K562 (cell line): ENCODE measurements around the gene DNAAF2. TPM values are rescaled to one million over a fixed set of nuclear protein-coding genes. Genes with fewer than 3 reads are reported as not detected.

ENCODE experiments used
- ATAC-seq: fragments of 200-7000 bp; cut with Tn5 transposase; 3 replicates; pipeline ENCODE4 v1.9.1; 2020; ENCODE audit warnings: moderate library complexity
- BruUV-seq: library from RNA; stranded (reverse); fragments of 400-500 nt; replicated peaks from 2 replicates; lab custom pipeline; 2021; lab: Mats Ljungman, UMichigan
- CTCF ChIA-PET: fragments of 300-600 bp; formaldehyde crosslinking; extraction: SDS; loops from one replicate; lab custom pipeline; 2021; ENCODE audit warnings: low intra/inter-chr PET ratio; lab: Yijun Ruan, JAX
- POLR2A ChIA-PET: fragments of 300-600, 350-650 bp; sonication (Branson Sonifier 250); formaldehyde crosslinking; extraction: SDS; loops from one replicate; lab custom pipeline; 2021; ENCODE audit warnings: antibody characterized with exemption, inconsistent platforms; lab: Yijun Ruan, JAX
- DNase-seq, 4 experiments: peaks; one replicate each; pipeline versions ENCODE4 v3.0.0 to v3.0.0-alpha.2; 2011 to 2018; ENCODE audit warnings: low spot score in 3 of 4, mixed read lengths in 3 of 4; ENCODE audit errors: extremely low read depth in 1 of 4
- FAIRE-seq: peaks from 2 replicates; lab custom pipeline; 2011; peaks lifted over from hg19 to GRCh38; lab: Jason Lieb, UNC
- H2AFZ ChIP-seq: 2 replicates; pipeline ENCODE4 v1.6.0; 2011; ENCODE audit warnings: low read depth, low read length, control low read depth, inconsistent platforms
- H3K27ac ChIP-seq: fragments of 200-600 bp; 3 replicates; pipeline ENCODE4 v1.8.0; 2011; ENCODE audit warnings: low read depth, mild to moderate bottlenecking, control low read depth, inconsistent platforms, low read length, moderate library complexity, mixed read lengths; ENCODE audit errors: extremely low read depth
- H3K27me3 ChIP-seq, 2 experiments: fragments of 300-600 bp in 1 of 2; 2 replicates in 1 of 2; 3 replicates in 1 of 2; pipeline versions ENCODE4 v1.6.0 to v1.8.0; 2011; ENCODE audit warnings: inconsistent platforms in 2 of 2, low read length in 2 of 2, mild to moderate bottlenecking in 1 of 2, mixed read lengths in 1 of 2, moderate library complexity in 1 of 2; ENCODE audit not compliant: control insufficient read depth in 2 of 2, insufficient read depth in 2 of 2
- H3K36me3 ChIP-seq: fragments of 300-600 bp; 3 replicates; pipeline ENCODE4 v1.8.0; 2011; ENCODE audit warnings: mild to moderate bottlenecking, low read length, inconsistent platforms; ENCODE audit not compliant: control insufficient read depth, insufficient read depth
- H3K4me1 ChIP-seq, 2 experiments: fragments of 200-600 bp in 1 of 2; replicated peaks in 1 of 2; 2 replicates in 1 of 2; 3 replicates in 1 of 2; pipeline versions ENCODE4 v1.5.1 to v1.8.0; 2011; ENCODE audit warnings: inconsistent platforms in 2 of 2, low read length in 2 of 2, mild to moderate bottlenecking in 1 of 2, mixed read lengths in 1 of 2, moderate library complexity in 1 of 2; ENCODE audit not compliant: control insufficient read depth in 2 of 2, insufficient read depth in 2 of 2
- H3K4me2 ChIP-seq: 2 replicates; pipeline ENCODE4 v1.6.1; 2011; ENCODE audit warnings: low read length, control low read depth, inconsistent platforms, mixed read lengths; ENCODE audit not compliant: insufficient read depth
- H3K4me3 ChIP-seq: fragments of 200-600 bp; sonication (generic), shearing (Covaris generic); 2 replicates; pipeline ENCODE4 v1.5.1; 2016; ENCODE audit warnings: control low read depth, inconsistent platforms
- H3K79me2 ChIP-seq: fragments of 200-600 bp; 3 replicates; pipeline ENCODE4 v1.8.0; 2011; ENCODE audit warnings: low read length, inconsistent platforms; ENCODE audit not compliant: control insufficient read depth, insufficient read depth
- H3K9ac ChIP-seq, 2 experiments: 2 replicates each; pipeline versions ENCODE4 v1.6.0 to v1.6.1; 2011; ENCODE audit warnings: low read depth in 2 of 2, low read length in 2 of 2, control low read depth in 1 of 2, inconsistent platforms in 1 of 2, mild to moderate bottlenecking in 1 of 2, mixed read lengths in 1 of 2; ENCODE audit not compliant: insufficient read depth in 1 of 2
- H3K9me1 ChIP-seq: one replicate; pipeline ENCODE4 v1.6.0; 2011; ENCODE audit warnings: inconsistent platforms, mild to moderate bottlenecking, low read length, moderate library complexity; ENCODE audit not compliant: control insufficient read depth, insufficient read depth
- H3K9me3 ChIP-seq: replicated peaks from 2 replicates; pipeline ENCODE4 v1.5.1; 2011; ENCODE audit warnings: low read depth, low read length, inconsistent platforms; ENCODE audit not compliant: control insufficient read depth, insufficient read depth
- H4K20me1 ChIP-seq: replicated peaks from 2 replicates; pipeline ENCODE4 v1.6.1; 2011; ENCODE audit warnings: low read length, inconsistent platforms, mixed read lengths; ENCODE audit not compliant: control insufficient read depth, insufficient read depth
- E2F6 ChIP-seq, 2 experiments: IDR thresholded peaks; 2 replicates each; pipeline ENCODE4 v1.6.1; 2011; ENCODE audit warnings: borderline replicate concordance in 1 of 2, control low read depth in 1 of 2, low read depth in 1 of 2, low read length in 1 of 2, mild to moderate bottlenecking in 1 of 2, mixed read lengths in 1 of 2, moderate library complexity in 1 of 2; ENCODE audit not compliant: insufficient read depth in 1 of 2, insufficient read length in 1 of 2, poor library complexity in 1 of 2, severe bottlenecking in 1 of 2; ENCODE audit errors: extremely low read depth in 1 of 2
- ETV5 ChIP-seq: sonication (generic); formaldehyde crosslinking; IDR thresholded peaks from 2 replicates; pipeline ENCODE4 v1.4.0; 2020; ENCODE audit warnings: low read depth, mild to moderate bottlenecking, missing genetic modification reagents
- FUS ChIP-seq: fragments of 200-400 bp; formaldehyde crosslinking; optimal IDR thresholded peaks from 2 replicates; pipeline ENCODE3; 2017; ENCODE audit warnings: low read depth, low read length
- HMGXB4 ChIP-seq: sonication (generic); formaldehyde crosslinking; IDR thresholded peaks from 2 replicates; pipeline ENCODE4 v1.8.1; 2023; ENCODE audit warnings: mild to moderate bottlenecking, missing genetic modification reagents
- L3MBTL2 ChIP-seq: fragments of 450-650 bp; IDR thresholded peaks from 2 replicates; pipeline ENCODE4 v1.6.1; 2016; ENCODE audit warnings: mild to moderate bottlenecking, moderate library complexity
- RB1 ChIP-seq: fragments of 450-650 bp; IDR thresholded peaks from 2 replicates; pipeline ENCODE4 v1.6.1; 2017; ENCODE audit warnings: low read depth, mild to moderate bottlenecking
- TCFL5 ChIP-seq: fragments of 250-450 bp; sonication (Bioruptor Pico); conservative IDR thresholded peaks from 2 replicates; pipeline ENCODE4 v1.6.1; 2021; ENCODE audit warnings: mild to moderate bottlenecking, moderate library complexity, matching md5 sums
- ZBTB17 ChIP-seq: fragments of 450-650 bp; formaldehyde crosslinking; IDR thresholded peaks from 2 replicates; pipeline ENCODE4 v1.4.0; 2020; ENCODE audit warnings: mild to moderate bottlenecking
- ZNF165 ChIP-seq: fragments of 250-450 bp; sonication (Bioruptor Pico); IDR thresholded peaks from 2 replicates; pipeline ENCODE4 v1.4.0; 2020; ENCODE audit warnings: borderline replicate concordance
- WGBS: fragments of 100-300 bp; shearing (Covaris generic); methylation state at CpG from one replicate; pipeline ENCODE4 v1.1.6; 2016; ENCODE audit warnings: low coverage, mixed read lengths; ENCODE audit not compliant: insufficient coverage; ENCODE audit errors: missing lambda C conversion rate; 5-methylcytosine and 5-hydroxymethylcytosine counted together
- in situ Hi-C: fragments of 300-500 bp; cut with MboI; formaldehyde crosslinking; loops from 4 replicates; pipeline ENCODE4 v1.15.0; 2018; ENCODE audit warnings: inconsistent platforms, mixed read lengths
- intact Hi-C: fragments of 100-400 bp; cut with micrococcal nuclease; formaldehyde crosslinking; loops from 2 replicates; pipeline ENCODE4 v1.14.2; 2022
- polyA plus RNA-seq, 8 experiments: library from polyadenylated mRNA; depleted of rRNA in 4 of 8; stranded (reverse) in 5 of 8; unstranded in 3 of 8; fragments of >200 nt; fragmentation: Nextera tagmentation in 2 of 8; fragmentation: Illumina TruSeq in 1 of 8; extraction: Ambion mirVana in 2 of 8; extraction: Trizol in 1 of 8; gene quantifications; 2 replicates each; pipeline versions ENCODE4 v1.2.1 to v1.2.3, GENCODE V29; 2011 to 2014; ENCODE audit warnings: inconsistent platforms in 1 of 8, missing spikeins in 1 of 8
- total RNA-seq, 7 experiments: library from RNA; depleted of rRNA in 6 of 7; stranded (reverse); fragments of >200 nt in 6 of 7; fragmentation: Illumina TruSeq in 2 of 7; extraction: Trizol in 2 of 7; gene quantifications; 2 replicates each; pipeline versions ENCODE4 v1.2.1 to v1.2.3, GENCODE V29; 2011 to 2021; ENCODE audit warnings: low replicate concordance in 1 of 7
- TF ChIP-seq, protein P1 (sequence below), 2 experiments: IDR thresholded peaks; 2 replicates each; pipeline ENCODE4 v1.6.1; 2012; ENCODE audit warnings: improper control_type of control experiment in 2 of 2, low read depth in 2 of 2, low read length in 2 of 2, borderline replicate concordance in 1 of 2

The DNAAF2 gene
- total and polyA plus RNA-seq, 9 of the 15 experiments (the other 6 are each of a cell fraction or from before 2014, with no cell fraction given), result 2.4 to 14.6 (median 11.1) TPM

GRCh38 chr14:49621114-49621881 lies 13.7 kb downstream of the DNAAF2 start:
- Histone ChIP-seq H3K4me2 (peak overlapping the region; percentile 82), H3K4me3 (peak overlapping the region; percentile 89), H2AFZ (peak overlapping the region; percentile 84; the same call in 1 of the 2 replicates), H4K20me1 (peaks cover 7% of the 10 kb centered on the region), H3K27me3 (no peaks in the 10 kb centered on the region), H3K4me1 (peaks cover 4 to 14% of the 10 kb centered on the region in 2 experiments; a peak in 4 of 5 replicates), H3K9ac (peak overlapping the region; percentile 97 to 99), H3K27ac (peak overlapping the region; percentile 98), H3K9me1 (peaks cover 3% of the 10 kb centered on the region), H3K36me3 (peaks cover 58% of the 10 kb centered on the region), H3K79me2 (peaks cover 91% of the 10 kb centered on the region), H3K9me3 (no peaks in the 10 kb centered on the region)
- no TSS peak for BruUV-seq
- under 1% methylated on average over 28 of the region's 65 CpGs for WGBS
- CTCF ChIA-PET, result interaction anchor here (0.6 to 0.7 kb wide), 2 partner anchors 27 to 31 kb away, joined by 3 read pairs; no protein-coding TSS in a partner anchor
- peak; percentile 55 for ATAC-seq
- POLR2A ChIA-PET, result interaction anchor here (0.6 to 5.3 kb wide), 11 partner anchors 7 to 231 kb away, joined by 3 to 36 read pairs (median 5); partner anchors contain the start of genes DNAAF2, KLHDC2, LRR1 and NEMF
- intact Hi-C loops, result loop anchor here (5.0 to 10.0 kb wide), 2 partner anchors 34 to 156 kb away; partner anchors contain the start of gene RPS29
- DNase-seq, result peak in 1 of 4 experiments; percentile 69
- in situ Hi-C loops, result no loop called here
- no peak for FAIRE-seq
- TF ChIP-seq L3MBTL2 (peak; percentile 86), RB1 (0 out of 2 replicates have a peak, but pooled peaks have one; percentile 30), TCFL5 (CRISPR knock-in tag) (no peak), ETV5 (CRISPR knock-in tag) (0 out of 2 replicates have a peak, but pooled peaks have one; percentile 19), ZNF165 (CRISPR knock-in tag) (no peak), ZBTB17 (CRISPR knock-in tag) (0 out of 2 replicates have a peak, but pooled peaks have one; percentile 12), E2F6 (IDR thresholded peaks at IDR 0.05; ENCODE audit: borderline replicate concordance in 1 of 2, extremely low read depth in 1 of 2, insufficient read depth in 1 of 2, insufficient read length in 1 of 2, low read depth in 1 of 2, low read length in 1 of 2, poor library complexity in 1 of 2, severe bottlenecking in 1 of 2) (peak; percentile 43 to 87), FUS (peak; percentile 35), HMGXB4 (CRISPR knock-in tag) (0 out of 2 replicates have a peak, but pooled peaks have one; percentile 24)
- TF ChIP-seq, protein P1, sequence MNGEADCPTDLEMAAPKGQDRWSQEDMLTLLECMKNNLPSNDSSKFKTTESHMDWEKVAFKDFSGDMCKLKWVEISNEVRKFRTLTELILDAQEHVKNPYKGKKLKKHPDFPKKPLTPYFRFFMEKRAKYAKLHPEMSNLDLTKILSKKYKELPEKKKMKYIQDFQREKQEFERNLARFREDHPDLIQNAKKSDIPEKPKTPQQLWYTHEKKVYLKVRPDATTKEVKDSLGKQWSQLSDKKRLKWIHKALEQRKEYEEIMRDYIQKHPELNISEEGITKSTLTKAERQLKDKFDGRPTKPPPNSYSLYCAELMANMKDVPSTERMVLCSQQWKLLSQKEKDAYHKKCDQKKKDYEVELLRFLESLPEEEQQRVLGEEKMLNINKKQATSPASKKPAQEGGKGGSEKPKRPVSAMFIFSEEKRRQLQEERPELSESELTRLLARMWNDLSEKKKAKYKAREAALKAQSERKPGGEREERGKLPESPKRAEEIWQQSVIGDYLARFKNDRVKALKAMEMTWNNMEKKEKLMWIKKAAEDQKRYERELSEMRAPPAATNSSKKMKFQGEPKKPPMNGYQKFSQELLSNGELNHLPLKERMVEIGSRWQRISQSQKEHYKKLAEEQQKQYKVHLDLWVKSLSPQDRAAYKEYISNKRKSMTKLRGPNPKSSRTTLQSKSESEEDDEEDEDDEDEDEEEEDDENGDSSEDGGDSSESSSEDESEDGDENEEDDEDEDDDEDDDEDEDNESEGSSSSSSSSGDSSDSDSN (IDR thresholded peaks at IDR 0.05; ENCODE audit: borderline replicate concordance in 1 of 2, low read depth in 2 of 2, low read length in 2 of 2), result 0 out of 4 replicates have a peak, but pooled peaks of 1 of the 2 experiments have one; percentile 2
